Kidney (tissue), 14 donors: Measurements from ENCODE around the gene MYADML2. TPM values are rescaled to one million over a fixed set of nuclear protein-coding genes. Genes with fewer than 3 reads are reported as not detected.
"Not testable (repeated sequence)": the region's sequence is repeated elsewhere in the genome, so short reads cannot be mapped to it uniquely, and the experiment has no call there.

Experiments
- DNase-seq, 5 donors: peaks; one replicate each; pipeline ENCODE4 v3.0.0-alpha.2; 2013 to 2020
- FAIRE-seq: peaks from 2 replicates; lab custom pipeline; 2012; peaks lifted over from hg19 to GRCh38; lab: Jason Lieb, UNC
- H3K27ac ChIP-seq, 2 donors: one replicate each; pipeline ENCODE4 v1.7.0; 2013; ENCODE audit warnings: low read depth in 2 of 2, low read length in 2 of 2, inconsistent platforms in 1 of 2
- H3K27me3 ChIP-seq: one replicate; pipeline ENCODE4 v1.7.1; 2013; ENCODE audit warnings: low read length, inconsistent platforms; ENCODE audit not compliant: control insufficient read depth, insufficient read depth
- H3K36me3 ChIP-seq, 3 donors: one replicate each; pipeline versions ENCODE4 v1.7.0 to v1.7.1; 2013; ENCODE audit warnings: low read length in 3 of 3, control low read depth in 1 of 3, inconsistent platforms in 1 of 3; ENCODE audit not compliant: insufficient read depth in 3 of 3, control insufficient read depth in 2 of 3
- H3K4me1 ChIP-seq, 3 donors: one replicate each; pipeline versions ENCODE4 v1.7.0 to v1.7.1; 2013; ENCODE audit warnings: low read length in 3 of 3, inconsistent platforms in 1 of 3, low read depth in 1 of 3; ENCODE audit not compliant: control insufficient read depth in 2 of 3, insufficient read depth in 2 of 3
- H3K4me3 ChIP-seq, 3 donors: one replicate each; pipeline versions ENCODE4 v1.7.0 to v1.8.1; 2013; ENCODE audit warnings: low read length in 3 of 3, control low read depth in 1 of 3, inconsistent platforms in 1 of 3
- H3K9ac ChIP-seq, 3 donors: one replicate each; pipeline versions ENCODE4 v1.7.0 to v1.7.1; 2013; ENCODE audit warnings: low read length in 3 of 3, control low read depth in 1 of 3, inconsistent platforms in 1 of 3
- H3K9me3 ChIP-seq, 3 donors: one replicate each; pipeline versions ENCODE4 v1.7.0 to v1.7.1; 2013; ENCODE audit warnings: low read length in 3 of 3, control low read depth in 1 of 3, inconsistent platforms in 1 of 3; ENCODE audit not compliant: control insufficient read depth in 2 of 3, insufficient read depth in 1 of 3
- intact Hi-C: fragments of 100-400 bp; cut with DNase I; formaldehyde crosslinking; loops from one replicate; pipeline ENCODE4 v1.11.1; 2022
- polyA plus RNA-seq: library from polyadenylated mRNA; stranded (reverse); fragments of 350-450 nt; fragmentation: Illumina TruSeq; extraction: RNeasy Lipid Tissue Mini Kit (QIAGEN cat#74804); gene quantifications from one replicate; pipeline ENCODE4 v1.2.3, GENCODE V29; 2014; ENCODE audit warnings: low read depth, low replicate concordance; ENCODE audit not compliant: insufficient read depth
- total RNA-seq: library from RNA; stranded (reverse); fragmentation: NEBNext Ultra II Directional; extraction: Animal tissue kit (Norgen Biotek cat#: 25700); gene quantifications from one replicate; pipeline ENCODE4 v1.2.1, GENCODE V29; 2021
- TF ChIP-seq, protein P1 (sequence below): IDR thresholded peaks from 3 replicates; pipeline ENCODE4 v1.5.1; 2012; ENCODE audit warnings: mild to moderate bottlenecking, moderate library complexity, borderline replicate concordance; ENCODE audit not compliant: insufficient read depth; ENCODE audit errors: extremely low read depth
- donor health status: control.
- donor health status: control.
- donor health status: control.
- donor health status: control.
- donor health status: control.
- donor health status: DM: yes; HTN: yes; CAD: no.
- donor health status: Normal renal cell carcinoma (clear cell type).

MYADML2 gene
- total and polyA plus RNA-seq, 2 donors from 2014 or later = not detected

DNA sequence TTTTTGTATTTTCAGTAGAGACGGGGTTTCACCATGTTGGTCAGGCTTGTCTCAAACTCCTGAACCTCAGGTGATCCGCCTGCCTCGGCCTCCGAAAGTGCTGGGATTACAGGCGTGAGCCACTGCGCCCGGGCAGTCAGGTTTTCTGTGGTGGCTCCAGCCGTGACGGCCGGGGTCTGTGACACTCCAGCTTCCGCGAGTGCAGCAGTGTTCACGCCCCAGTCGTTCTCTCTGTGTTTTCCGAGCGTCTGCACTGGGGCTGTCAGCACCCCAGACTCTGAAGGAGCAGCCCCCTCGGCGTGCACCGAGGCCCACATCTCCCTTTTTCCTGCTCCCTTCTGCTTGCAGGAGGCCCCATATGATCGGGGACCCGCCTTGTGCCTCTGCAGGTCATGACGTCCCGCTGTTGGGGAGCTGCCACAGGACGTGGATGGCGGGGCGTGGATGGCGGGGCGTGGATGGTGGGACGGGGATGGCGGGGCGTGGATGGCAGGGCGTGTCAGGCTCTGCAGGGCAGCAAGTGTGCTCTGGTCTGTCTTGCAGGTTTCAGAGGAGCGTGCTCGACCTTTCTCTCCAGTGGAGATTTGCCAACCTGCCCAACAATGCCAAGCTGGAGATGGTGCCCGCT is 36.1 kb upstream of the MYADML2 start:
- H3K27me3 ChIP-seq = no peaks in the 10 kb centered on the region
- peaks cover 0 to 11% (median 4%) of the 10 kb centered on the region in 3 donors for H3K4me1 ChIP-seq
- TF ChIP-seq, protein P1, sequence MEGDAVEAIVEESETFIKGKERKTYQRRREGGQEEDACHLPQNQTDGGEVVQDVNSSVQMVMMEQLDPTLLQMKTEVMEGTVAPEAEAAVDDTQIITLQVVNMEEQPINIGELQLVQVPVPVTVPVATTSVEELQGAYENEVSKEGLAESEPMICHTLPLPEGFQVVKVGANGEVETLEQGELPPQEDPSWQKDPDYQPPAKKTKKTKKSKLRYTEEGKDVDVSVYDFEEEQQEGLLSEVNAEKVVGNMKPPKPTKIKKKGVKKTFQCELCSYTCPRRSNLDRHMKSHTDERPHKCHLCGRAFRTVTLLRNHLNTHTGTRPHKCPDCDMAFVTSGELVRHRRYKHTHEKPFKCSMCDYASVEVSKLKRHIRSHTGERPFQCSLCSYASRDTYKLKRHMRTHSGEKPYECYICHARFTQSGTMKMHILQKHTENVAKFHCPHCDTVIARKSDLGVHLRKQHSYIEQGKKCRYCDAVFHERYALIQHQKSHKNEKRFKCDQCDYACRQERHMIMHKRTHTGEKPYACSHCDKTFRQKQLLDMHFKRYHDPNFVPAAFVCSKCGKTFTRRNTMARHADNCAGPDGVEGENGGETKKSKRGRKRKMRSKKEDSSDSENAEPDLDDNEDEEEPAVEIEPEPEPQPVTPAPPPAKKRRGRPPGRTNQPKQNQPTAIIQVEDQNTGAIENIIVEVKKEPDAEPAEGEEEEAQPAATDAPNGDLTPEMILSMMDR = no peak
- DNase-seq = peak in 1 of 5 donors; percentile 66
- no peak overlapping the region for H3K4me3 ChIP-seq
- FAIRE-seq = no peak
- no peaks in the 10 kb centered on the region for H3K9me3 ChIP-seq
- H3K36me3 ChIP-seq = peaks cover 4 to 17% (median 7%) of the 10 kb centered on the region in 3 donors
- no peak overlapping the region for H3K9ac ChIP-seq
- intact Hi-C loops = no loop called here
- no peak overlapping the region for H3K27ac ChIP-seq

DNA sequence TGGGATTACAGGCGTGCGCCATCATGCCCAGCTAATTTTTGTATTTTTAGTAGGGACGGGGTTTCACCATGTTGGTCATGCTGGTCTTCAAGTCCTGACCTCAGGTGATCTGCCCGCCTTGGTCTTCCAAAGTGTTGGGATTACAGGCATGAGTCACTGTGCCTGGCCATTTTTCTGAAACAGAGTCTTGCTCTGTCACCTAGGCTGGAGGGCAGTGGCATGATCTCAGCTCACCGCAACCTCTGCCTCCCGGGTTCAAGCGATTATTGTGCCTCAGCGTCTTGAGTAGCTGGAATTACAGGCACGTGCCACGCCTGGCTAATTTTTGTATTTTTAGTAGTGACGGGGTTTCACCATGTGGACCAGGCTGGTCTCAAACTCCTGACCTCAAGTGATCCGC is 34.5 kb upstream of the MYADML2 start:
- peaks cover 0 to 11% (median 10%) of the 10 kb centered on the region in 3 donors for H3K4me1 ChIP-seq
- H3K4me3 ChIP-seq, H3K27ac ChIP-seq, intact Hi-C loops, FAIRE-seq, H3K9ac ChIP-seq, H3K9me3 ChIP-seq, DNase-seq, H3K27me3 ChIP-seq: not testable (repeated sequence)
- H3K36me3 ChIP-seq = peaks cover 4 to 17% (median 7%) of the 10 kb centered on the region in 3 donors

DNA sequence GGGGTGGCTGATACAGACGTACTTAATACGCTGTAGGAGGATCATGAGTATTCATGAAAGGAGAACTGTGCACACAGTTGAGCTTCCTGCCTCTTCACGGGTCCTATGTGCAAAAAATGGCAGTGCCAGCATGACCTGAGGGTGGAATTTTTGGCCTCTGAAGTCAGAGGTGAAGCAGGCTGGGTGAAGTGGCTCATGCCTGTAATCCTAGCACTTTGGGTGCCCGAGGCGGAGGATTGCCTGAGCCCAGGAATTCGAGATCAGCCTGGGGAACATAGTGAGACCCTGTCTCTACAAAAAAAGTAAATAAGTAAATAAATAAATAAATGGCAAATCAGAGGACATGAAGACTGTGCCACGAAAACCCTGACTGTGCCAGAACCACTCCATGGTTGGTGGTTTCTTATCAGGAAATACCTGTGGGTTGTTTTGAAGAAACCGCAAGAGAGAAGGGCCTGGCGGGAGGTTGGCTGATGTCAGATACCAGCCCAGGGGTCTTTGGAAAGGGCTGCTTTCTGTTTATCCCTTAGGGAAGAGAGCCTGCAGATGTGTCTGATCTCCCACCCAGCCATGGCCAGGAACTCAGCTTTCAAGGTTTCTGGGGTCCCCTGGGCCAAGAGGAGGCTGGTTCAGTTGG is 33.8 kb upstream of the MYADML2 start:
- H3K9me3 ChIP-seq = no peaks in the 10 kb centered on the region
- no peak overlapping the region for H3K9ac ChIP-seq
- H3K4me3 ChIP-seq = no peak overlapping the region
- no peak for FAIRE-seq
- no peaks in the 10 kb centered on the region for H3K27me3 ChIP-seq
- H3K4me1 ChIP-seq = peaks cover 0 to 12% (median 11%) of the 10 kb centered on the region in 3 donors
- intact Hi-C loops = no loop called here
- TF ChIP-seq, protein P1 = no peak
- H3K36me3 ChIP-seq = peaks cover 4 to 10% (median 7%) of the 10 kb centered on the region in 3 donors
- DNase-seq = no peak
- H3K27ac ChIP-seq = no peak overlapping the region

DNA sequence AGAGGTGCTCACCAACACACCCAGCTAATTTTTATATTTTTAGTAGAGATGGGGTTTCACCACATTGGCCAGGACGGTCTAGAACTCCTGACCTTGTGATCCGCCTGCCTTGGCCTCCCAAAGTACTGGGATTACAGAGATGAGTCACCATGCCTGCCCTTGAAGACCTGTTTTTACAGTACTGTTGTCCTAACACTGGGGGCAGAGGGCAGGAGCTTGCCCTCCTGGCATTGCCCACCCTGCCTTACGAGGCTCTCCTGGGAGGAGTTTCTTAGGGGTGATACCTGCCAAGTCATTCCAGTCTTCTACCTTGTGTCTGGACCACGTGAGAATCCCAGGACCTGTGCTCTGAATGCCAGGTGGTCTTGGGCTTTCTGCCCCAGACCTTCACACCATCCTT is 33.1 kb upstream of the MYADML2 start:
- peaks cover 3% of the 10 kb centered on the region in 3 donors for H3K36me3 ChIP-seq
- H3K9me3 ChIP-seq = no peaks in the 10 kb centered on the region
- TF ChIP-seq, protein P1 = no peak
- H3K4me1 ChIP-seq = peaks cover 0 to 12% (median 11%) of the 10 kb centered on the region in 3 donors
- no peak overlapping the region for H3K9ac ChIP-seq
- DNase-seq (no peak), FAIRE-seq (no peak)
- intact Hi-C loops = no loop called here
- no peak overlapping the region for H3K4me3 ChIP-seq
- H3K27me3 ChIP-seq = no peaks in the 10 kb centered on the region
- H3K27ac ChIP-seq = no peak overlapping the region
